Measurements from ENCODE around the gene GPR61.

Gene GPR61

GRCh38 chr1:109573785-109574184, 34.1 kb downstream of the GPR61 start:
- DNase-seq = no peak

DNA sequence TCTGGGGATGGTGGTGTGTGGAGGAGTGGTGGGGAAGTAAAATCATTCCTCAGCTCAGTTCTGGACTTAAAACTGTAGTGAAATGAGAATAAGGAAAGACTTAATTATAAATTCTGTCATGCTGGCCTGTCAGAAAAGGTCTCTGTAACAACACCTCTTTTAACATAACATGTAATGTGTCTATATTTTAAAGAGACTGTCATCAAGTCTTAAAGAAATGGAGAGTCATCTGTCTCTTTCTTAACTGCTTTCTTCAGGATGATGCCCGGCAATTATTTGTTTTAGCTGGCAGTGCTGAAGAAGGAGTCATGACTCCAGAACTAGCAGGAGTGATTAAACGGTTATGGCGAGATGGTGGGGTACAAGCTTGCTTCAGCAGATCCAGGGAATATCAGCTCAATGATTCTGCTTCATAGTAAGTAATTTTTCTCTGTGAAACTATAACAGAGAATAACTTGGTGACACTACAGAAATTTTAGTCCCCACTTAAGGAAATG, 39.3 kb downstream of the GPR61 start:
- DNase-seq = no peak

- no peak for DNase-seq
Observed at GRCh38 chr1:109579491-109579890, 39.8 kb downstream of the GPR61 start.

GRCh38 chr1:109582021-109582420, 42.3 kb downstream of the GPR61 start:
- no peak for DNase-seq

DNA sequence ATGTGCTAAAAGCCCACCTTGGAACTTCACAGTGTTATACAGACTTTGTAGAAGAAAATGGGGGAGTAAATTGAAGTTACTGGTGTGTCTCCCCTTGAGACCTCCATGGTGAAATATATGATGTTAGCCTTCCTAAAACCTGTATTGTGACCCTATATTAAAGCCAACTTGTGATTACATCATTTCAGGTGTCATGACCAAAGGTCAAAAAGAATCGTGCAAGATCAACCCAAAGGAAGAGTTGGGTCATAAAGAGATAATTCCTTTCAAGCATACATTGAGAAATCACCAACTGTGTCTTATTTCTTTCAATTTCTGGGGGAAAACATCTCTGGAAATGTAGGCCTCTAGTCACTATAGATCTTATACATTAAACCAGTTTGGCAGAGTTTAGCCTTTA, 45.1 kb downstream of the GPR61 start:
- DNase-seq = no peak

DNA sequence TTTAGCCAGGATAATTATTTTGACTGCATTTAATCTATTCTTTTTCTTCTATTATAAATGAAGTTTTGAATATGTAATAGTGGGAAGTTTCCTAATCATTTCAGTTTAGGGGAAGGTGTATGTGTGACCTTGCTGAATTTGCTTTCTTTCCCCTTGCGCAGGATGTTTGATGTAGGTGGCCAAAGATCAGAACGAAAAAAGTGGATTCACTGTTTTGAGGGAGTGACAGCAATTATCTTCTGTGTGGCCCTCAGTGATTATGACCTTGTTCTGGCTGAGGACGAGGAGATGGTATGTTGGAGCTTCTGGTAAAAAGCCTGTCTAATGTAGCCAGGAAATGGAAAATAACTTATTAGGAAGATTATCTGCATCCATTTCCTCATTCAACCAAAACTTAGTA, 46.4 kb downstream of the GPR61 start:
- DNase-seq = no peak

- DNase-seq = no peak
Observed at GRCh38 chr1:109589177-109589576, 49.5 kb downstream of the GPR61 start.

- no peak for DNase-seq
Observed at GRCh38 chr1:109589679-109590078, 50.0 kb downstream of the GPR61 start.

GRCh38 chr1:109592916-109593315, 53.2 kb downstream of the GPR61 start:
- no peak for DNase-seq

DNA sequence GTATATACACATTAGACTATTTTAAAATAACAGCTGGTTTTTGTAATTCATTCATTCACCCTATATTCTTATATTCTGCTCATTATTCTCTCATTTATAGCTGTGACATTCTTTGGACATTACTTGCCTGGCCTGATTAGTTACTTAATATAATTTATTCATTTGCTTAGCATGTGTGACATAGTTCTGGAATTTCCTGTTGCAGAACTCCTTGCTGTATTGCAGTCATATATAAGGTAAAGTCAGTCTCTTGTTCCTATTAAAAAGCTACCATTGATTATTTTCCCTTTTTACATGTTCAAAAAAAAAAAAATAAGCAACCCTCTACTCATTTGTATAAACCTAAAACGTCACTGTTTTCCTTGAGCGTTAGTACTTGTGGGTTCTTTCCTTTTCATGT, 55.9 kb downstream of the GPR61 start:
- no peak for DNase-seq

All from midbrain (tissue), 1 donor.